ENCODE measurements around the gene HSPA8.

- TF ChIP-seq CTCF (conservative IDR thresholded peaks at IDR 0.05; ENCODE audit: low read length) (no peak), EZH2phosphoT487 (IDR thresholded peaks at IDR 0.05; ENCODE audit: borderline replicate concordance) (no peak)
Measured at GRCh38 chr11:123072762-123073161, 10.8 kb upstream of the HSPA8 start.

Data from Loucy (cell line).